Pericardium fibroblast (primary cell): ENCODE results near the gene CCNF. TPM values are rescaled to one million over a fixed set of nuclear protein-coding genes. Genes with fewer than 3 reads are reported as not detected.

Experiments
- total RNA-seq: library from RNA; depleted of rRNA; stranded (reverse); fragments of >200 nt; gene quantifications from 2 replicates; pipeline ENCODE4 v1.2.3, GENCODE V29; 2015

Gene CCNF, protein sequence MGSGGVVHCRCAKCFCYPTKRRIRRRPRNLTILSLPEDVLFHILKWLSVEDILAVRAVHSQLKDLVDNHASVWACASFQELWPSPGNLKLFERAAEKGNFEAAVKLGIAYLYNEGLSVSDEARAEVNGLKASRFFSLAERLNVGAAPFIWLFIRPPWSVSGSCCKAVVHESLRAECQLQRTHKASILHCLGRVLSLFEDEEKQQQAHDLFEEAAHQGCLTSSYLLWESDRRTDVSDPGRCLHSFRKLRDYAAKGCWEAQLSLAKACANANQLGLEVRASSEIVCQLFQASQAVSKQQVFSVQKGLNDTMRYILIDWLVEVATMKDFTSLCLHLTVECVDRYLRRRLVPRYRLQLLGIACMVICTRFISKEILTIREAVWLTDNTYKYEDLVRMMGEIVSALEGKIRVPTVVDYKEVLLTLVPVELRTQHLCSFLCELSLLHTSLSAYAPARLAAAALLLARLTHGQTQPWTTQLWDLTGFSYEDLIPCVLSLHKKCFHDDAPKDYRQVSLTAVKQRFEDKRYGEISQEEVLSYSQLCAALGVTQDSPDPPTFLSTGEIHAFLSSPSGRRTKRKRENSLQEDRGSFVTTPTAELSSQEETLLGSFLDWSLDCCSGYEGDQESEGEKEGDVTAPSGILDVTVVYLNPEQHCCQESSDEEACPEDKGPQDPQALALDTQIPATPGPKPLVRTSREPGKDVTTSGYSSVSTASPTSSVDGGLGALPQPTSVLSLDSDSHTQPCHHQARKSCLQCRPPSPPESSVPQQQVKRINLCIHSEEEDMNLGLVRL
- 3.9 and 4.7 TPM in 2 replicates for total RNA-seq

DNA sequence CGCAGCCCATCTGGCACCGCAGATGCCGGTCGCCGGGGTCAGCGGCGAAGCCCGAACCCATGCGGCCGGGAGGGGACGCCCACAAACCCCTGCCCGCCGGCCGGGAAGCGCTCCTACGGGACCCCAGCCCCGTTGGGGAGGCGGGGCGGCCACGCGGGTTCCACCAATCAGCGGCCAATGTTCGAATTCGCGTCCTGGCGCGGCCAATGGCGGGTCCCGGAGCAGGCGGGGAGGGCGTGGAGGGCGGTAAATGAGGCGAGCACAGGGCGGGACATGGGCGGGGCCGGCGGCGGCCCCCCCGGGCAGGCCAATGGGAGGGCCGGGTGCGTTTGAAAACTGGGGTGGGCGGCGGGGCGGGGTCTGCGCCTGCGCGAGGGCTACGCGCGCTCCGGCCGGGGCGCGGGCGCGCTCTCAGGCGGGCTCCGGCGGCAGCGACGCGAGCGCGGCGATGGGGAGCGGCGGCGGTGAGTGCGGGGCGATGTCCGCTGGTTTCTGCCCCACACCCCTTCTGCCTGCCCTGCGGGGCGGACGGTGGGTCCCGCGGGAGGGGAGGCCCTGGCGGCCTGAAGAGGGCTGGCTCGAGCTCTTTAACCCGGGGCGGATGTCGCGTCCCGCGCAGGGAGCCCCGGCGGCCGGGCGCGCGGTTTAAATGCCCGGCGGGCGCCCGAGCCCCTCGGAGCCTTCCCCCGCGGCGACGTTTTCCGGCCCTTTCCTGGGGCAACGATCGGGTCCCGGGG is at the start of gene CCNF:
CCNF (plus strand) TSS at position 414 of the 737 bp plus-strand sequence; CDS start at position 449, 35 bp downstream.

DNA sequence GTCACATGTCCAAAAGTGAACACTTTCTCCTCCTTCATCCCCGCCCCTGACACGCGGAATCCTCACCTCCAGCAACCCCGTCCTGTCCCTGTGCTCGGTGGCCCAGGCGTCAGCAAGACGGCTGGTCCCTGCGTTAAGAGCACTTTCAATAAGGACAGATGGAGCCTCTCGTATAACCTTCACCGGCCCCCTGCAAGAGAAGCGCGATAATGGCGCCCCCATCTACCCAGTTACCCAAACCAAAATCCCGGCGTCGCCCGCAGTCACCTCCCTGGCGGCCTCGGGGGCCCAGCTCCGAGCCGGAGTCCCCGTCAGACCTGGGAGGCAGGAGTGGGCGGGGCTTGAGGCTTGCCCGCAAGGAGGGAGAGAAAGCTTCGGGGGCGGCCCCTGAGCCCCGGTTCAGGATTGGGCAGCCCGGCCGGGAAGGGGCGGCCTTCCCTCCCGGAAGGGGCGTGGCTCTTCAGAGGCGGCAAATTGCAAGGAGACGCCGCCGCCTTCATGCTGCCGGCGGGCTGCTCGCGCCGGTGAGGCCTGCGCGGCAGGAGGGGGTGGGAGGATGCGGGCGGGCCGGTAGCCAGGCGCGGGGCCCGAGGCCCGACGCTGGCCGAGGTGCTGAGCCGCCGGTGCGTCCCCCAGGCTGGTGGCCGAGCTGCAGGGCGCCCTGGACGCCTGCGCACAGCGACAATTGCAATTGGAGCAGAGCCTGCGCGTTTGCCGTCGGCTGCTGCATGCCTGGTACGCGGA is 30.6 kb downstream of the CCNF start, which contains the start of gene TEDC2:
TEDC2 (plus strand) TSS at position 463 of the 744 bp plus-strand sequence; CDS start at position 499, 36 bp downstream.

DNA sequence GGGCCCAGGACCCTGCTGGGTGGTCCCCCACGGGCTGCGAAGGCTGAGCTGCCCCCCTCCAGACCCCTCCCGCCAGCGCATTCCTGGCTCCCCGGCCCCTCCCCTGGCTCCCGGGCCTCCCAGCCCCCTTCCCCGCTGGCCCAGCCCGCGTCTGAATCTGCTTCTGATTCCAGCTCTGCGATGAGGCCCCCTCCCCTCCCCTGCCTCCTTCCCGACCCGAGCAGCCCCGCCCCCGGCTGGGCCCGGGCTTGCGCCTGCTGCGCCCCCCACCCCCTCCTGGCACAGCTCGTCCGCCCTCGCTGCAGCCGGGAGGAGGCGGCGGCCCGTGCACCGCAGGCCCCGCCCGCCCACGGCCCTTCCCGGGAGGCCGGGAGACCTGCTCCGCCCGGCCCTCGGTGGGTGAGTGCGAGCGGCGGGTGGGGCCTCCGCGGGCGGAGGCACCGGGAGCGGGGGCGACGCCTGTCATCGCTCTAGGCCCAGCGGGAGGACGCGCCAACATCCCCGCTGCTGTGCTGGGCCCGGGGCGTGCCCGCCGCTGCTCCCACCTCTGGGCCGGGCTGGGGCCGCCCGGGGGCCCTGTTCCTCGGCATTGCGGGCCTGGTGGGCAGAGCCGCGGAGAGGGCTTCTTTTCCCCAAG is 41.9 kb downstream of the CCNF start, which contains the start of gene NTN3:
NTN3 (plus strand) TSS at position 282 of the 637 bp plus-strand sequence. CDS start 405 bp downstream, outside the sequence.

DNA sequence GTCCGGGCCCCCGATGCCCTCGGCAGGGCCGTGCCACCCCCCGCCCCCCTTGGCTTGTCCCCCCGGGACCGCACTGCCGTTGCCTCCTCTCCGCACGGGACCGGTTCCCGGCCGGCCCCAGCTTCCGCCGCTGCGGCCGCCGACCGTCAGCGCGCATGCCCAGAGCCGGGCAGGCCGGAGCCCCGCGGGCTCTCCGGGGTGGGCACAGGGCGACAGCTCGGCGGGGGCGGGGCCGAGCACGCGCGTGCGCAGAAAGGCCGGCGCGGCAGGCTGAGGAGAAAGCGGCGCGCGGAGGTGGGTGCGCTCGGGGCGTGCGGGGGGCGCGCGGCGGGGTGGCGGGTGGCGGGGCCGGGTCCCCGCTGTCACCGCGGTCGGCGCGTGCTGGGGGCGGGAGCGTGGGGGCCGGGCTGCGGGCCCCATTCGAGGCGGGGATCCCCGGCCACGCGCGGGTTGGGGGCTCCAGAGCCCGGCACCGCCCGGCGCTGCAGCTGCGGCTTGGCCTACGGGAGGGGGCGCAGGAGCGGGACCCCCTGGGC is 45.7 kb downstream of the CCNF start, which contains the start of gene TBC1D24:
TBC1D24 (plus strand) TSS at position 251 of the 536 bp plus-strand sequence. CDS start 21,022 bp downstream, outside the sequence.

Other genes starting within 250 kb of the CCNF start
- under 0.01 and 1.0 TPM in 2 replicates for gene CASKIN1, start 232.8 kb upstream of the CCNF start, total RNA-seq
- gene MLST8, start 224.0 kb upstream of the CCNF start, total RNA-seq = 76.2 and 97.6 TPM in 2 replicates
- gene BRICD5, start 218.6 kb upstream of the CCNF start, total RNA-seq = 0.09 and 0.70 TPM in 2 replicates
- gene PGP, start 214.6 kb upstream of the CCNF start, total RNA-seq = 9.9 and 15.4 TPM in 2 replicates
- gene E4F1, start 205.9 kb upstream of the CCNF start, total RNA-seq = 22.1 and 25.4 TPM in 2 replicates
- 0.26 TPM in 1 of 2 replicates, not detected in the other for gene DNASE1L2, start 193.0 kb upstream of the CCNF start, total RNA-seq
- 89.5 and 90.8 TPM in 2 replicates for gene ECI1, start 177.9 kb upstream of the CCNF start, total RNA-seq
- 97.6 and 141 TPM in 2 replicates for gene RNPS1, start 161.3 kb upstream of the CCNF start, total RNA-seq
- 0.60 and 0.82 TPM in 2 replicates for gene ABCA3, start 88.7 kb upstream of the CCNF start, total RNA-seq
- 3.7 and 5.5 TPM in 2 replicates for gene TEDC2, start 30.7 kb downstream of the CCNF start, total RNA-seq
- 0.47 and 0.51 TPM in 2 replicates for gene NTN3, start 41.9 kb downstream of the CCNF start, total RNA-seq
- 9.3 and 11.6 TPM in 2 replicates for gene TBC1D24, start 45.7 kb downstream of the CCNF start, total RNA-seq
- 28.6 and 45.0 TPM in 2 replicates for gene ATP6V0C, start 84.5 kb downstream of the CCNF start, total RNA-seq
- 40.1 and 46.6 TPM in 2 replicates for gene AMDHD2, start 90.9 kb downstream of the CCNF start, total RNA-seq
- not detected in 2 replicates for gene CEMP1, start 102.0 kb downstream of the CCNF start, total RNA-seq
- gene PDPK1, start 108.6 kb downstream of the CCNF start, total RNA-seq = 16.1 and 17.2 TPM in 2 replicates